ENCODE results near the gene TNFRSF21.

TNFRSF21 gene

GRCh38 chr6:47254906-47255305 is 54.8 kb downstream of the TNFRSF21 start:
- TF ChIP-seq, protein P1, sequence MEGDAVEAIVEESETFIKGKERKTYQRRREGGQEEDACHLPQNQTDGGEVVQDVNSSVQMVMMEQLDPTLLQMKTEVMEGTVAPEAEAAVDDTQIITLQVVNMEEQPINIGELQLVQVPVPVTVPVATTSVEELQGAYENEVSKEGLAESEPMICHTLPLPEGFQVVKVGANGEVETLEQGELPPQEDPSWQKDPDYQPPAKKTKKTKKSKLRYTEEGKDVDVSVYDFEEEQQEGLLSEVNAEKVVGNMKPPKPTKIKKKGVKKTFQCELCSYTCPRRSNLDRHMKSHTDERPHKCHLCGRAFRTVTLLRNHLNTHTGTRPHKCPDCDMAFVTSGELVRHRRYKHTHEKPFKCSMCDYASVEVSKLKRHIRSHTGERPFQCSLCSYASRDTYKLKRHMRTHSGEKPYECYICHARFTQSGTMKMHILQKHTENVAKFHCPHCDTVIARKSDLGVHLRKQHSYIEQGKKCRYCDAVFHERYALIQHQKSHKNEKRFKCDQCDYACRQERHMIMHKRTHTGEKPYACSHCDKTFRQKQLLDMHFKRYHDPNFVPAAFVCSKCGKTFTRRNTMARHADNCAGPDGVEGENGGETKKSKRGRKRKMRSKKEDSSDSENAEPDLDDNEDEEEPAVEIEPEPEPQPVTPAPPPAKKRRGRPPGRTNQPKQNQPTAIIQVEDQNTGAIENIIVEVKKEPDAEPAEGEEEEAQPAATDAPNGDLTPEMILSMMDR (IDR thresholded peaks at IDR 0.05; ENCODE audit: borderline replicate concordance, insufficient read depth, low read depth, low read length), result no peak
- H3K4me3 ChIP-seq (ENCODE audit: low read depth, low read length), result no peak overlapping the region

DNA sequence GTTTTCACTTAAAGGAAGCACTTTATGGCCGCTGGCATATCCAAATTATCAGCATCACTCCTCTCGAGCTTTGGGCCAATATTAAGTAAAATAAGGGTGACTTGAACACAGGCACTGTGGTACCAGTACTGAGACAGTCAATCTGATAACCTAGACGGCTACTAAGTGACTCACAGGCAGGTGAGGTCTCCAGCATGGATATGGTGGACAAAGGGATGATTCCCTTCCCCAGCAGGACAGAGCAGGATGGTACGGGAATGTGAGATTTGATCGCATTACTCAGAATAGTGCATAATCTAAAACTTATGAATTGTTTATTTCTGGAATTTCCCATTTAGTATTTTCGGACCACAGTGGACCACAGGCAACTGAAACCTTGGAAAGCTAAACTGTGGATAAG is 55.7 kb downstream of the TNFRSF21 start:
- H3K4me3 ChIP-seq (ENCODE audit: low read depth, low read length), result no peak overlapping the region
- TF ChIP-seq, protein P1 (IDR thresholded peaks at IDR 0.05; ENCODE audit: borderline replicate concordance, insufficient read depth, low read depth, low read length), result no peak

- TF ChIP-seq, protein P1 (IDR thresholded peaks at IDR 0.05; ENCODE audit: borderline replicate concordance, insufficient read depth, low read depth, low read length), result no peak
- no peak overlapping the region for H3K4me3 ChIP-seq (ENCODE audit: low read depth, low read length)
Observed at GRCh38 chr6:47253136-47253535, 56.6 kb downstream of the TNFRSF21 start.

DNA sequence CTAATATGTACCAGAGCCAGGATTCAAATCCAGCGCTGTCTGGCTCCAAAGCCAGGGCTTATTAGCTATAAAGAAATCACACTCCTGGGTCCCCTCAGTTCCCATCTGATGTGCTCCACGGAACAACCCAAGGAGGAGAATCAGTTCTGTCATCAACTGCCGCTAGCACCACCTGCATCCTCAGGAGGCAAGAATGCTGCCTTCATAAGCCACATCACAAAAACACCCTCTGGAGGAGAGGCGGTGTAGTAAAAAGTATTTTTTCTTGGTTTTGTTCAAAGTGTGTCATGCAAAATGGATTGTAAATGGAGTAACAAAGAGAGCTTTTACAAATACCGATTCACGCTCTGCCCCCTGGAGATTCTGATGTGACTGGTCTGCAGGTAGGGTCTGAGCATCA is 57.1 kb downstream of the TNFRSF21 start:
- H3K4me3 ChIP-seq (ENCODE audit: low read depth, low read length), result no peak overlapping the region
- TF ChIP-seq, protein P1 (IDR thresholded peaks at IDR 0.05; ENCODE audit: borderline replicate concordance, insufficient read depth, low read depth, low read length), result no peak

GRCh38 chr6:47251396-47251795 is 58.3 kb downstream of the TNFRSF21 start:
- TF ChIP-seq, protein P1 (IDR thresholded peaks at IDR 0.05; ENCODE audit: borderline replicate concordance, insufficient read depth, low read depth, low read length), result no peak
- no peak overlapping the region for H3K4me3 ChIP-seq (ENCODE audit: low read depth, low read length)

DNA sequence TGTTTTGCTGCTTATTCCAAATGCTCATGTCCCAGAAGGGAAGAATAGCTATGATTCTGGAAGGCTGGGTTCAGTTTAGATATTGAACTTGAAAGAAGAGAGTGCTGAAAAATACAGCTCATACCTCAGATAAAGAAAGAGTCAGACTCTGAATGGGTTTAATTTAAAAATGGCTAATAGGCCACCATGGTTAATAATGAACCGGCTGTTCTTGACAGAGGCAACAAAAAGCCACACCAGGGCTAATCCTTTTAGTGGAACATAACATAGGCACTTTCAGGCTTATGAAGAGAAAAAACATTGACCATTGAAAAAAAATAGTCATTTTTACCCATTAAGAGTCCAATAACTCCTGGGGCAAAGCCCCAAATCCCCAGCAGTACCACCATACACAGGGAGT is 59.4 kb downstream of the TNFRSF21 start:
- TF ChIP-seq, protein P1 (IDR thresholded peaks at IDR 0.05; ENCODE audit: borderline replicate concordance, insufficient read depth, low read depth, low read length), result no peak
- no peak overlapping the region for H3K4me3 ChIP-seq (ENCODE audit: low read depth, low read length)

DNA sequence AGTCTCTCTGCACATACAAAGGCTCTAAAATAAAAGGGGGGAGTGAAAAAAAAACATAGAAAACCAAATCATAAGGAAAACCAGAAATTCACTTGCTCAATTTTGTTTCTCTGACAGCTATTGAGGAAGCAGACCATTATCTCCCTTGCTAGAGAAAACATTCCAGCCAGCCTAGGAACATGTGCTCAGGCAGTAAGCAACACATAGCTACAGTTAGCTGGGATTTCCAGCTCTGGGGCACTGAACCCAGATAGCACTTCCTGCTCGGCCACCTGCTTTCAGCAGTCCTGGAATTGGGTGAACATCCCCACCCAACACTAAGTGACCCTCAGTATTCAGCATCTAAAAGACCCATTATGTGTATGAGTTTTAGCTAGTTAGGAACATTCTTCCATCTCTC is 61.3 kb downstream of the TNFRSF21 start:
- H3K4me3 ChIP-seq (ENCODE audit: low read depth, low read length), result no peak overlapping the region
- TF ChIP-seq, protein P1 (IDR thresholded peaks at IDR 0.05; ENCODE audit: borderline replicate concordance, insufficient read depth, low read depth, low read length), result no peak

All from GM12875 (cell line).